HepG2 (cell line): ENCODE data around the gene PELI1. TPM values are rescaled to one million over a fixed set of nuclear protein-coding genes. Genes with fewer than 3 reads are reported as not detected.

ENCODE experiments used
- ATAC-seq: fragments of 200-7000 bp; cut with Tn5 transposase; 3 replicates; pipeline ENCODE4 v1.9.1; 2020; ENCODE audit warnings: mild to moderate bottlenecking, moderate library complexity
- BruUV-seq: library from RNA; stranded (reverse); fragments of 400-500 nt; replicated peaks from 2 replicates; lab custom pipeline; 2021; lab: Mats Ljungman, UMichigan
- CTCF ChIA-PET: fragments of 300-600 bp; formaldehyde crosslinking; extraction: SDS; loops from one replicate; lab custom pipeline; 2021; ENCODE audit warnings: low total read pairs, inconsistent platforms, low intra/inter-chr PET ratio; lab: Yijun Ruan, JAX
- POLR2A ChIA-PET: fragments of 350-600 bp; sonication (Branson Sonifier 250); formaldehyde crosslinking; loops from one replicate; lab custom pipeline; 2020; ENCODE audit warnings: antibody characterized with exemption, inconsistent platforms; lab: Yijun Ruan, JAX
- DNase-seq: peaks from one replicate; pipeline ENCODE4 v3.0.0-alpha.2; 2015; ENCODE audit warnings: low spot score
- FAIRE-seq: peaks from 3 replicates; lab custom pipeline; 2011; peaks lifted over from hg19 to GRCh38; lab: Jason Lieb, UNC
- H2AFZ ChIP-seq: one replicate; pipeline ENCODE4 v1.6.1; 2011; ENCODE audit warnings: low read length, inconsistent platforms
- H3K27ac ChIP-seq: fragments of 300-600 bp; 3 replicates; pipeline ENCODE4 v1.8.0; 2011; ENCODE audit warnings: mixed run types, mild to moderate bottlenecking, mixed read lengths, low read length, inconsistent platforms; ENCODE audit not compliant: insufficient read depth; ENCODE audit errors: extremely low read length
- H3K27me3 ChIP-seq, 2 experiments: fragments of 200-600 bp in 1 of 2; 2 replicates in 1 of 2; 3 replicates in 1 of 2; pipeline versions ENCODE4 v1.6.0 to v1.8.0; 2011; ENCODE audit warnings: low read length in 2 of 2, mild to moderate bottlenecking in 2 of 2, moderate library complexity in 2 of 2, inconsistent platforms in 1 of 2; ENCODE audit not compliant: insufficient read depth in 2 of 2, control insufficient read depth in 1 of 2
- H3K36me3 ChIP-seq, 2 experiments: fragments of 200-600 bp in 1 of 2; replicated peaks in 1 of 2; 2 replicates in 1 of 2; 3 replicates in 1 of 2; pipeline versions ENCODE4 v1.5.1 to v1.8.0; 2011; ENCODE audit warnings: low read length in 2 of 2, inconsistent platforms in 1 of 2; ENCODE audit not compliant: insufficient read depth in 2 of 2, control insufficient read depth in 1 of 2
- H3K4me1 ChIP-seq: 2 replicates; pipeline ENCODE4 v1.5.1; 2012; ENCODE audit warnings: low read length, inconsistent platforms; ENCODE audit not compliant: insufficient read depth
- H3K4me2 ChIP-seq: 2 replicates; pipeline ENCODE4 v1.6.0; 2011; ENCODE audit warnings: low read depth, low read length, inconsistent platforms
- H3K4me3 ChIP-seq, 3 experiments: fragments of 200-600 bp in 1 of 3; sonication (generic), shearing (Covaris generic) in 1 of 3; replicated peaks in 1 of 3; 2 replicates each; pipeline ENCODE4 v1.5.1; 2011 to 2016; ENCODE audit warnings: low read length in 3 of 3, inconsistent platforms in 2 of 3, low read depth in 2 of 3, mild to moderate bottlenecking in 2 of 3, control low read depth in 1 of 3, mixed read lengths in 1 of 3; ENCODE audit not compliant: insufficient read depth in 1 of 3
- H3K79me2 ChIP-seq: one replicate; pipeline ENCODE4 v1.6.1; 2011; ENCODE audit warnings: low read length, inconsistent platforms; ENCODE audit not compliant: insufficient read depth
- H3K9ac ChIP-seq: 2 replicates; pipeline ENCODE4 v1.6.0; 2011; ENCODE audit warnings: mild to moderate bottlenecking, low read depth, low read length, inconsistent platforms; ENCODE audit not compliant: insufficient read depth
- H3K9me3 ChIP-seq: 2 replicates; pipeline ENCODE4 v1.5.1; 2012; ENCODE audit warnings: mild to moderate bottlenecking, low read length
- H4K20me1 ChIP-seq: 2 replicates; pipeline ENCODE4 v1.6.0; 2011; ENCODE audit warnings: inconsistent platforms, mild to moderate bottlenecking, low read length, moderate library complexity; ENCODE audit not compliant: insufficient read depth
- ARID2 ChIP-seq: sonication (generic); formaldehyde crosslinking; IDR thresholded peaks from 2 replicates; pipeline ENCODE4 v1.8.1; 2022; ENCODE audit warnings: mild to moderate bottlenecking, missing genetic modification reagents, borderline replicate concordance
- ATRX ChIP-seq: sonication (generic); formaldehyde crosslinking; IDR thresholded peaks from 2 replicates; pipeline ENCODE4 v1.4.0; 2020; ENCODE audit warnings: missing genetic modification reagents, borderline replicate concordance
- ETV6 ChIP-seq: sonication (generic); formaldehyde crosslinking; conservative IDR thresholded peaks from 2 replicates; pipeline ENCODE4 v1.4.0; 2020; ENCODE audit warnings: missing genetic modification reagents
- MEIS1 ChIP-seq: sonication (generic); formaldehyde crosslinking; IDR thresholded peaks from 2 replicates; pipeline ENCODE4 v1.9.0; 2021; ENCODE audit warnings: mild to moderate bottlenecking, missing genetic modification reagents, moderate library complexity, borderline replicate concordance
- ZBTB7B ChIP-seq: sonication (generic); formaldehyde crosslinking; IDR thresholded peaks from 2 replicates; pipeline ENCODE4 v1.4.0; 2020; ENCODE audit warnings: missing genetic modification reagents
- ZNF556 ChIP-seq: sonication (generic); formaldehyde crosslinking; IDR thresholded peaks from 2 replicates; pipeline ENCODE4 v1.4.0; 2020; ENCODE audit warnings: mild to moderate bottlenecking, missing genetic modification reagents, borderline replicate concordance
- ZSCAN21 ChIP-seq: sonication (generic); formaldehyde crosslinking; IDR thresholded peaks from 2 replicates; pipeline ENCODE4 v1.8.0; 2022; ENCODE audit warnings: mild to moderate bottlenecking, missing genetic modification reagents, moderate library complexity, borderline replicate concordance
- WGBS: methylation state at CpG from one replicate; pipeline ENCODE4 v1.1.6; 2017; ENCODE audit warnings: low lambda C conversion rate; 5-methylcytosine and 5-hydroxymethylcytosine counted together
- in situ Hi-C: cut with HindIII; loops from 2 replicates; pipeline ENCODE4 v1.10.0; 2017; ENCODE audit warnings: low pct_unique_long_range_greater_than_20kb; ENCODE audit not compliant: extremely low pct_ligation_motif_present
- intact Hi-C: fragments of 100-400 bp; cut with micrococcal nuclease; formaldehyde crosslinking; loops from one replicate; pipeline ENCODE4 v1.10.0; 2022; ENCODE audit not compliant: unreplicated experiment
- polyA plus RNA-seq, 8 experiments: library from polyadenylated mRNA; depleted of rRNA in 3 of 8; stranded (reverse) in 7 of 8; unstranded in 1 of 8; fragments of >200 nt; fragmentation: Illumina TruSeq in 4 of 8; extraction: Trizol in 4 of 8; gene quantifications; 2 replicates each; pipeline versions ENCODE4 v1.2.1 to v1.2.3, GENCODE V29; 2011 to 2016; ENCODE audit warnings: low read depth in 4 of 8, missing spikeins in 1 of 8, mixed read lengths in 1 of 8; ENCODE audit not compliant: insufficient read depth in 1 of 8
- total RNA-seq, 5 experiments: library from RNA; depleted of rRNA; stranded (reverse); fragments of >200 nt; fragmentation: Illumina TruSeq; extraction: Trizol; gene quantifications; 2 replicates each; pipeline ENCODE4 v1.2.3, GENCODE V29; 2016; ENCODE audit warnings: low read depth in 1 of 5

Gene PELI1
- total and polyA plus RNA-seq, 2 of the 13 experiments (the other 11 are each of a cell fraction or from before 2014, with no cell fraction given): 12.5 to 16.2 TPM

GRCh38 chr2:64166637-64167420 is 22.6 kb upstream of the PELI1 start:
- ChIA-PET POLR2A (no interaction called here), CTCF (no interaction called here)
- FAIRE-seq: no peak
- in situ Hi-C loops (no loop called here), intact Hi-C loops (no loop called here)
- BruUV-seq: no TSS peak
- no peaks in the 10 kb centered on the region for H3K4me1 ChIP-seq
- 59% methylated on average over 4 of the region's 4 CpGs for WGBS
- peaks cover 0 to 13% of the 10 kb centered on the region in 2 experiments; a peak in 4 of 5 replicates for H3K27me3 ChIP-seq
- no peaks in the 10 kb centered on the region for H4K20me1 ChIP-seq
- H3K9ac ChIP-seq: no peak overlapping the region
- no peaks in the 10 kb centered on the region for H3K36me3 ChIP-seq
- H3K27ac ChIP-seq: no peak overlapping the region
- no peak for DNase-seq
- no peaks in the 10 kb centered on the region for H3K79me2 ChIP-seq
- no peak overlapping the region for H3K4me2 ChIP-seq
- no peak for ATAC-seq
- no peak overlapping the region for H3K4me3 ChIP-seq
- no peaks in the 10 kb centered on the region for H3K9me3 ChIP-seq
- TF ChIP-seq ZBTB7B (CRISPR knock-in tag) (no peak), ATRX (no peak)
- no peak overlapping the region for H2AFZ ChIP-seq

GRCh38 chr2:64166212-64166611 is 22.0 kb upstream of the PELI1 start:
- WGBS: 40% methylated on average over 2 of the region's 2 CpGs
- H3K9me3 ChIP-seq: no peaks in the 10 kb centered on the region
- H2AFZ ChIP-seq: no peak overlapping the region
- ChIA-PET CTCF (no interaction called here), POLR2A (no interaction called here)
- no peak overlapping the region for H3K4me2 ChIP-seq
- ATAC-seq: no peak
- intact Hi-C loops: no loop called here
- no peaks in the 10 kb centered on the region for H4K20me1 ChIP-seq
- in situ Hi-C loops: no loop called here
- no peaks in the 10 kb centered on the region for H3K79me2 ChIP-seq
- H3K9ac ChIP-seq: no peak overlapping the region
- H3K27ac ChIP-seq: no peak overlapping the region
- H3K4me3 ChIP-seq: no peak overlapping the region
- FAIRE-seq: no peak
- H3K36me3 ChIP-seq: no peaks in the 10 kb centered on the region
- H3K27me3 ChIP-seq: peaks cover 0 to 13% of the 10 kb centered on the region in 2 experiments; a peak in 4 of 5 replicates
- BruUV-seq: no TSS peak
- DNase-seq: no peak
- TF ChIP-seq ZSCAN21 (CRISPR knock-in tag) (no peak), MEIS1 (CRISPR knock-in tag) (no peak), ZNF556 (CRISPR knock-in tag) (no peak), ARID2 (CRISPR knock-in tag) (no peak), ETV6 (CRISPR knock-in tag) (no peak)
- TF ChIP-seq, all 625 proteins: peak for 0
- H3K4me1 ChIP-seq: no peaks in the 10 kb centered on the region
